Right renal cortex interstitium (tissue), 3 donors: ENCODE measurements around the gene OPRM1. TPM values are rescaled to one million over a fixed set of nuclear protein-coding genes. Genes with fewer than 3 reads are reported as not detected.

ENCODE experiments used
- DNase-seq, 3 donors: peaks; one replicate each; pipeline ENCODE4 v3.0.0-alpha.2; 2013; ENCODE audit warnings: low read depth in 3 of 3, low spot score in 2 of 3
- polyA plus RNA-seq, 3 donors: library from polyadenylated mRNA; unstranded; fragments of 120-200 nt; gene quantifications; one replicate each; pipeline ENCODE4 v1.2.1, GENCODE V29; 2013; ENCODE audit not compliant: insufficient read length in 3 of 3

OPRM1 gene
- polyA plus RNA-seq, 3 donors = not detected

- no peak for DNase-seq
These were observed 41.6 kb downstream of the OPRM1 start for GRCh38 chr6:154080461-154081189.

DNA sequence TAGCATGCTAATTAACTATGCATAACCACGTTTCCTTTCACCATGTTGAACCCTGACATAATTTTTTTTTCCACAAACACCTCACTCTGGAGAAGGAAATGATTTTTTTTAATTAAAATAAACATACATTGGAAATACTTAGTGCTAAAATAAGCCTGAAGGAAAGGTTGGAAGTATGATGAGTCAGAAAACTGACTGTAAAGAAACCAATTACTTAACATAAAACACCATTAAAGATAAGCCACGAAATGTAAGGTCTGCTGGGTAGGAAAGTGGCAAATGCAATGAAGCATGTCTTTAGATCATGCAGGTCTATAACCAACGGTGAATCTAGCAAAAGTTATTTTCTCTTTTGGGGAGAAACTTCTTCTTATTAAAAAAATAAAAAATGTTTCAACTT, 47.5 kb downstream of the OPRM1 start:
- DNase-seq = no peak

DNA sequence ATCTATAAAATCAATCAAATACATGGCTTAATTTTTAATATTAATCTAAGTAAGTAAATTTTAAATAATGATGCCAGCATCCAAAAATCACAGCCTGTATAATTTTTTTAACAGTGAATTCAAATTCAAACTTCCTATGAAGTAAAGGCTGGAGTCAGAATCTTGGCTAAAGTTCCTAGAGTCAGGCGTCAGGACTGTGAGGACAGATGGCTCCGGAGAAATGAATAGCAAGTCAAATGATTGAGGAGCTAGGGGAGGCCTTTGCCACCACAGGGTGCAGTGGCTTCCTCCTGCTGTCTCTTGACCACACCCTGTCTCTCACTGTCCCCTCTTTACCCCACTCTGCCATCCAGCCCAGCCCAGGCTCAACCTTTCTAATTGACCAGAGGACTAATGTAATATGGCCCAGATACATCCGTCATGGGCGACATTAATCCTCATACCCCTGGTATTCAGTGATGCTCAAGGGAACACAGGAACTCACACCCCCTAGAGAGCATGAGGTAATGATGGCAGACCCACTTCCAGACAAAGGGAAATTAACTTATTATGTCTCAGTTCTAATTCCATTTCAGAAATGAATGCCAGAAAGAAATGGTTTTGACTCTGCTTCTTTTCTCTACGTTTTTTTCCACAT, 53.4 kb downstream of the OPRM1 start:
- no peak for DNase-seq

GRCh38 chr6:154093231-154094044, 54.4 kb downstream of the OPRM1 start:
- no peak for DNase-seq

DNA sequence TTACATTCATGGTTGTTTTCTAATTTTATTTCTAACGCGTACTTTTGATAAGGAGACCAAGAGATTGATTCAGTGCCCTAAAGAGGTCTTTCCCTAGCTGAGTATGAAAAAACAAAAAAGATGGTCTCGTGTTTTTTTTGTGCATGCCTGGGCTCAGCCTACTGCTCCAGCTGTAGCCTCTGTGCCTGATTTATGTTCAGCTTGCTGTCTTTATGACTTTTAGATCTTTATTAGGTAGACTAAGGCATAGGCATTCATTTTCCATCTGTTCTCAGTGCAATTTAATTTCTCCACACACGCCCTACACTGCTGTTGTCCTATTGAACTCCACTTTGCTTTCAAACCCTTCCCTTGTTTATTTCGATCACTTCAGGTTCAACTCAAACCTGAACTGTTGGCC, 56.5 kb downstream of the OPRM1 start:
- DNase-seq = no peak

GRCh38 chr6:154096316-154096715, 57.3 kb downstream of the OPRM1 start:
- no peak for DNase-seq

- DNase-seq = no peak
These were observed 57.8 kb downstream of the OPRM1 start for GRCh38 chr6:154096834-154097233.

GRCh38 chr6:154099211-154099610, 60.2 kb downstream of the OPRM1 start:
- no peak for DNase-seq

DNA sequence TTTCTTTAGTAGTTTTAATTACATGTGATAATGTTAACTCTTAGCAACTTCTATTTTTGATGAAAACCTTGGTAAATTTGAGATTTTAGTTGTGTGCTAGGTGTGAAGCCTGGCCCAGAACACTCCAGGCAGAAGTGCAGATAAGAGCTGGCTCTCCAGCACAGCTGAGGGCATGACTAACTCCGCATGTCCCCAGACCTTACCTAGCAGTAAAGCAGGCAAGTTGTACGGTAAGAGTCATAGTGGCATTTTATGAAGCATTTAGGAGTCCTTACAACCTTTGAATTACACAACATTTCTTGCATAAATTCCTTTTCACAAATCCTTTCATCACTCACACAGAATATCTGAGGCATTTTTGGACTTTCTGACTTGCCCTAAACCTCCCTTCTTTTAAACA, 67.2 kb downstream of the OPRM1 start:
- DNase-seq = no peak

GRCh38 chr6:154111025-154111424, 72.0 kb downstream of the OPRM1 start:
- DNase-seq = no peak

DNA sequence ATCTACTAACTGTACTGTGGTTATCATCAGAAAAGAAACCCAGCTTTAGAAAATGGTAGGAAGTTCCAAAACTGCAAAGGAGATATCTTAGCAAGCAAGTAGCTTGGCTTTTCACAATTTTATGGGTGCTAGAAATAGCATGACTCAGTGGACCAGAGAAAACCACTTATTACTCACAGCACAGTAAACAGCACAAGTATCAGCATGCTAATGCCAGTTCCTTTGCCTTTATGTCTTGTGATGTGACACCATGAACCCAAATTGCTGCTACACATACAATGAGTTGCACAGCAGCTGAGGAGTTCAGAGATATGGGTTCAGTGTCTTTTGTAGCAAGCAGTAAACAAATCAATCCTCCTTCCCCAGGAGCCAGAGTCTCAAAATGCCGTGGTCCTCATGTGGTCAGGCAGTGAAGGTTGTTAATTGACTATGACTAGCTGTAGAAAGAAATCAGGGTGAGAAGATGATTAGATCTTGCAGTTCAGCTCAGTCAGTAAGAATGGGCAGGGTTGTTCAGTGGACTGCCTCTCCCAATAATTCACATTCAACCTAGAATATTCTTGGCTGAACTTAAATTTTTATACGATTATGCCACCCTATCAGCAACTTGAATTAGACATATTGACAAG, 73.3 kb downstream of the OPRM1 start:
- DNase-seq = no peak

DNA sequence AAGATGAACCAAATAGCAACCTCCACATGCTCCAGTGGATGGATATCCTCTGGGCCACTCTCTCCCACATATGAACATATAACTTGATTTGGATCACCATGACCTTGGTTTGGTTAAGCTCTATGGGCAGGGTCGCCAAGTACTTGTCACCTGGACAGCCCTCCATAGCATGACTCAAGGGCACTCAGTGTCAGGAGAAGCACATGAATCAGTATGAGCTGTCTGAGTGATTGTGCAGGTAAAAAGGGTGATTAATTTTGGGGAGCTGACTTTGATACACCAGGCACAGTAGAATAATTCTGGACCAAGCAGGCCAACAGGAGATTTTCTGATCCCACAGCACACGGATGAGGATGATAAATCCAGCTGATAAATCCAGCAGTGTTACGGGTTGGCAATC, 74.4 kb downstream of the OPRM1 start:
- DNase-seq = no peak

DNA sequence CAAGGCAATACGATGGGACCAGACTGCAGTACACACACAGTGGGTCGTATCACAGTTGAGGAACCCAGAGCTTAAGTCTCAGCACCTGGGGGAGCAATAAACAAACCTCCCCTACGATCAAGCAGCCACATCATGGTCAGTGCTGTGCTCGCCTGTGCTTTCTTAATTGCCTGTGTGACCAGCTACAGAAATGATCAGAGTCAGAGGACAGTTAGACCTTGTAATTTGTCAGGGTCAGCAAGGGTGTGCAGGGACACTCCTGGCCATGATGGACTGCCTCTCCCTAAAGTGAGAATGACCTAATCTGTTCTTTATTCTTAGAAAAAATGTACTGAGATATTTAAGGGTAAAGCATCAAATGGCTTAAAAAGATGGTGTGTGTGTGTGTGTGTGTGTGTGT, 78.4 kb downstream of the OPRM1 start:
- no peak for DNase-seq

DNA sequence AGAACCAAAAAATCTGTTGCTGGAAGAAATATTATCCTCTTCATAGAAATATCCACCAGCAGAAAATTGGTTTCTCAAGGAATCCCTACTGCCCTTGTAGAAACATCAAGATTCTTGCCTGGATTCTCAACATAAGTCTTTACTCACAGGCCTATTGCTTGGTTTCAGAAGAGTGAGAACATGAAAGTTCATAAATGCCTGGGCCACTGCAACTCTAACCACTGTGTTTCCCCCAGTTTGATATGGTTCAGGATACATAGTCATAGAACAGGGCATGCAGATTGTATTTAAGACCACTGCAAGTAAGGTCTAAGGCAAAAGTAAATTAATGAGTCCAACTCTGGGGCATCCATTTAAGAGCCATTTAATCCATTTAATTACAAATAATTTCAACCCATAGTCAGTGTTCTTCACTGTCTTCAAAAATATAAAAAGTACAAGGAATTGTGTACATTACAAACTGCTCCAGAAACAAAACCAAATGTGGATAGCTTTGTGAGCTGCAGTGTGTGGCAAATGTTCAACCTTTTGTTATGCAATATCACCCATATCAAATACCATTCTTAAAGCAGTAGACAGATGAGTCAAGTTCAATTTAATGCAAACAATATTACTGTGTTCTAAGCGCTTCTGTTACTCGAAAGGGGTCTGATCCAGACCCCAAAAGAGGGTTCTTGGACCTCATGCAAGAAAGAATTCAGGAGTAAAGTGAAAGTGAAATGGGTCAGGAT, 83.3 kb downstream of the OPRM1 start:
- DNase-seq = no peak

- no peak for DNase-seq
These were observed 84.3 kb downstream of the OPRM1 start for GRCh38 chr6:154123155-154123956.

- no peak for DNase-seq
These were observed 86.4 kb downstream of the OPRM1 start for GRCh38 chr6:154125421-154125820.

DNA sequence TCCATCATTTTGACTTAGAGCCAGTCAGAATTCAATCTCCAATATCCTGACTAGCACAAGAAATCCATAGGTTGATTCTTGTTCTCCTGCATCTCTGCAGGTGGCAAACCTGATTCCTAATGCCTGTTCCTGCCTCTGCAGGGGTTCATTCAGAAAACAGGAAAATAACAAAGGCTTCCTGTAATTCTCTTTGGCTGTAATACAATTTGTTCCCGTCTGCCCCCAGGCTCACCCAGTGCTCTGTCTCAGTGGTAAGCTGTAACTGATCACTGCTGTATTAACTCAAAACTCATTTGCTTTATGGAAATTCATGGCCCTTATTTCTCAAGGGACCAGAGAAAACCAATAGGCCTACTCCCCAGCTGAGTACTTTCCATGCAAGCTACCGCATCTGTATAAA, 88.6 kb downstream of the OPRM1 start:
- no peak for DNase-seq

GRCh38 chr6:154134471-154135147, 95.6 kb downstream of the OPRM1 start:
- no peak for DNase-seq

DNA sequence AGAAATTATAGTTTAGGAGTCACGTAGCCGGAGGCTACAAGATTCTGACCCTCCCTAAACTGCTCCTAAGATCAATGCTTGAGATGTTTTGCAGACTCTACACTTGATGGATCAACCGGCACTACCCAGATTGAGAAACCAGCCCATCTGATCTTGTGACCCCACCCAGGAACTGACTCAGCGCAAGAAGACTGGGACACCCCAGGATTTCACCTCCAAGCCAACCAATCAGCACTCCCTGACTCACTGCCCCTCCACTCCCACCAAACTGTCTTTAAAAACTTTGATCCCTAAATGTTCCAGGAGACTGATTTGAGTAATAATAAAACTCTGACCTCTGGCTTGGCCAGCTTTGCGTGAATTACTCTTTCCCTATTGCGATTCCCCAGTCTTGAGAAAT, 99.8 kb downstream of the OPRM1 start:
- DNase-seq = no peak
